Neural cell (in vitro differentiated cells): ENCODE results near the gene HOXC6. TPM values are rescaled to one million over a fixed set of nuclear protein-coding genes. Genes with fewer than 3 reads are reported as not detected.

Experiments
- H2AFZ ChIP-seq: fragments of 200-600, 300-800 bp; sonication (generic), shearing (Covaris generic); 2 replicates; pipeline ENCODE4 v1.6.0; 2014; ENCODE audit warnings: low read depth, mild to moderate bottlenecking, antibody characterized with exemption, low read length, moderate library complexity
- H3F3A ChIP-seq: fragments of 200-600 bp; shearing (Covaris generic); 2 replicates; pipeline ENCODE4 v1.6.1; 2016; ENCODE audit warnings: mild to moderate bottlenecking, moderate library complexity, mixed read lengths, antibody characterized with exemption, low read length; ENCODE audit not compliant: insufficient read depth, poor library complexity, severe bottlenecking
- H3K27ac ChIP-seq: fragments of 200-600, 300-800 bp; sonication (generic), shearing (Covaris generic); 2 replicates; pipeline ENCODE4 v1.5.1; 2014; ENCODE audit warnings: mild to moderate bottlenecking, low read length, moderate library complexity
- H3K27me3 ChIP-seq: fragments of 300-800, 200-600 bp; sonication (generic), shearing (Covaris generic); 2 replicates; pipeline ENCODE4 v1.6.0; 2014; ENCODE audit warnings: mild to moderate bottlenecking, low read depth, low read length, moderate library complexity; ENCODE audit not compliant: insufficient read depth
- H3K36me3 ChIP-seq: fragments of 300-800, 200-600 bp; sonication (generic), shearing (Covaris generic); 2 replicates; pipeline ENCODE4 v1.5.1; 2014; ENCODE audit warnings: mild to moderate bottlenecking, antibody characterized with exemption, low read length, moderate library complexity; ENCODE audit not compliant: insufficient read depth
- H3K4me2 ChIP-seq: fragments of 300-800, 200-600 bp; sonication (generic), shearing (Covaris generic); 2 replicates; pipeline ENCODE4 v1.6.0; 2014; ENCODE audit warnings: mild to moderate bottlenecking, low read length
- H3K4me3 ChIP-seq: fragments of 300-800, 200-600 bp; sonication (generic), shearing (Covaris generic); 2 replicates; pipeline ENCODE4 v1.5.1; 2014; ENCODE audit warnings: mild to moderate bottlenecking, low read length, moderate library complexity
- H3K79me2 ChIP-seq: fragments of 200-600 bp; shearing (Covaris generic); replicated peaks from 2 replicates; pipeline ENCODE4 v1.6.0; 2014; ENCODE audit warnings: mild to moderate bottlenecking, low read length, moderate library complexity; ENCODE audit not compliant: insufficient read depth
- H3K9ac ChIP-seq: fragments of 300-800, 200-600 bp; sonication (generic), shearing (Covaris generic); 2 replicates; pipeline ENCODE4 v1.6.1; 2016; ENCODE audit warnings: mild to moderate bottlenecking, low read length, mixed read lengths
- H3K9me2 ChIP-seq: fragments of 200-600 bp; shearing (Covaris generic); 2 replicates; pipeline ENCODE4 v1.6.1; 2016; ENCODE audit warnings: mild to moderate bottlenecking, low read length, mixed read lengths; ENCODE audit not compliant: insufficient read depth
- H3K9me3 ChIP-seq: fragments of 200-600, 300-800 bp; sonication (generic), shearing (Covaris generic); 2 replicates; pipeline ENCODE4 v1.6.1; 2016; ENCODE audit warnings: mild to moderate bottlenecking, mixed run types, low read length, moderate library complexity, mixed read lengths
- H4K20me1 ChIP-seq: fragments of 200-600 bp; shearing (Covaris generic); 2 replicates; pipeline ENCODE4 v1.6.1; 2016; ENCODE audit warnings: mild to moderate bottlenecking, mixed run types; ENCODE audit not compliant: insufficient read depth
- EP300 ChIP-seq: fragments of 450-650 bp; conservative IDR thresholded peaks from 2 replicates; pipeline ENCODE4 v1.6.1; 2014; ENCODE audit warnings: antibody characterized with exemption, mild to moderate bottlenecking, moderate library complexity; ENCODE audit not compliant: poor library complexity, severe bottlenecking
- EZH2 ChIP-seq: fragments of 200-600, 300-800 bp; shearing (Covaris generic), sonication (generic); IDR thresholded peaks from 2 replicates; pipeline ENCODE4 v1.6.1; 2014; ENCODE audit warnings: antibody characterized with exemption, low read length, borderline replicate concordance, mild to moderate bottlenecking; ENCODE audit not compliant: insufficient read depth, poor library complexity, severe bottlenecking
- MXI1 ChIP-seq: fragments of 450-650 bp; conservative IDR thresholded peaks from 2 replicates; pipeline ENCODE4 v1.6.1; 2014; ENCODE audit warnings: antibody characterized with exemption, mild to moderate bottlenecking; ENCODE audit not compliant: poor library complexity, severe bottlenecking
- POLR2AphosphoS5 ChIP-seq: IDR thresholded peaks from 2 replicates; pipeline ENCODE4 v1.6.1; 2012
- RAD21 ChIP-seq: fragments of 450-650 bp; conservative IDR thresholded peaks from 2 replicates; pipeline ENCODE4 v1.6.1; 2014; ENCODE audit warnings: antibody characterized with exemption, mild to moderate bottlenecking, moderate library complexity
- SMC3 ChIP-seq: fragments of 450-650 bp; conservative IDR thresholded peaks from 2 replicates; pipeline ENCODE4 v1.6.1; 2014; ENCODE audit warnings: antibody characterized with exemption, mild to moderate bottlenecking, moderate library complexity; ENCODE audit not compliant: poor library complexity
- TAF1 ChIP-seq: IDR thresholded peaks from 2 replicates; pipeline ENCODE4 v1.6.1; 2012; ENCODE audit warnings: low read depth
- polyA plus RNA-seq: library from polyadenylated mRNA; depleted of rRNA; stranded (reverse); fragments of >200 nt; gene quantifications from 2 replicates; pipeline ENCODE4 v1.2.3, GENCODE V29; 2014
- TF ChIP-seq, protein P1 (sequence below): fragments of 450-650 bp; IDR thresholded peaks from 2 replicates; pipeline ENCODE4 v1.5.1; 2014; ENCODE audit warnings: antibody characterized with exemption, mild to moderate bottlenecking, moderate library complexity; ENCODE audit not compliant: poor library complexity, severe bottlenecking
- TF ChIP-seq, protein P2 (sequence below): IDR thresholded peaks from 2 replicates; pipeline ENCODE4 v1.6.1; 2012; ENCODE audit warnings: borderline replicate concordance

HOXC6 gene
- polyA plus RNA-seq, 1 donor from 2014 or later = not detected

DNA sequence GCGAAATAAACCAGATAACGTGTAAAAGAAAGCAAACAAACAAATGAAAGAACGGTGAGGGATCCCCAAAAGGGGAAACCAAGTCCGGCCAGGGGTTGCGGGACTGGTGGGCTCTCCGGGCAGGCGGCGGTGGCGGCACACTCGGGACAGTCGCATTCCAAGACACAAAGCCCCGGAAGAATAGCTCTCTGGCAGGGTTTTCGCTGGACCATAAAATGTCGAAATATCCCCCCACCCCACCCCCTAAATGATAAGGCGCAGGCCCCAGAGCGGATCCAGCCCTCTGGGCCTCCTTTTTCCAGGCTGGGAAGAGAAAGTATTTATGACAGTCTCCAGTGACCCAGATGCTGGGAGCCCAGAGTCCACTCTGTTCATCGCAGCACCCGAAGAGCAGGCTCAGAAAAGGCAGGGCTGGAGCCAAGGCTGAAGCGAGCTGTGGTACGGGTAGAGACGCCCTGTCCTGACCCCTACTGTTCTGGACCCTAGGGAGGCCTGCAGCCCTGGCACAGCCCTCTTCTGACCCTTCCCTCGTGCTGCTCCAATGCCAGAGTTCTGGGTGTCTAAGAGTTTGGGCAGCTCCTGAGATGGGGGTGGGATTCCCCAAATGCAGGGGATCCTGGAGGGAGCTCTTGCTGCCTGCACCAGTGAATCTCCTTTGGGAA lies 21.6 kb upstream of the HOXC6 start:
- no peak overlapping the region for H3K27ac ChIP-seq
- H3K27me3 ChIP-seq = peaks cover 99% of the 10 kb centered on the region
- H3K9me3 ChIP-seq = no peaks in the 10 kb centered on the region
- TF ChIP-seq EZH2 = no peak
- TF ChIP-seq SMC3 = no peak
- no peak for TF ChIP-seq RAD21
- TF ChIP-seq, protein P1, sequence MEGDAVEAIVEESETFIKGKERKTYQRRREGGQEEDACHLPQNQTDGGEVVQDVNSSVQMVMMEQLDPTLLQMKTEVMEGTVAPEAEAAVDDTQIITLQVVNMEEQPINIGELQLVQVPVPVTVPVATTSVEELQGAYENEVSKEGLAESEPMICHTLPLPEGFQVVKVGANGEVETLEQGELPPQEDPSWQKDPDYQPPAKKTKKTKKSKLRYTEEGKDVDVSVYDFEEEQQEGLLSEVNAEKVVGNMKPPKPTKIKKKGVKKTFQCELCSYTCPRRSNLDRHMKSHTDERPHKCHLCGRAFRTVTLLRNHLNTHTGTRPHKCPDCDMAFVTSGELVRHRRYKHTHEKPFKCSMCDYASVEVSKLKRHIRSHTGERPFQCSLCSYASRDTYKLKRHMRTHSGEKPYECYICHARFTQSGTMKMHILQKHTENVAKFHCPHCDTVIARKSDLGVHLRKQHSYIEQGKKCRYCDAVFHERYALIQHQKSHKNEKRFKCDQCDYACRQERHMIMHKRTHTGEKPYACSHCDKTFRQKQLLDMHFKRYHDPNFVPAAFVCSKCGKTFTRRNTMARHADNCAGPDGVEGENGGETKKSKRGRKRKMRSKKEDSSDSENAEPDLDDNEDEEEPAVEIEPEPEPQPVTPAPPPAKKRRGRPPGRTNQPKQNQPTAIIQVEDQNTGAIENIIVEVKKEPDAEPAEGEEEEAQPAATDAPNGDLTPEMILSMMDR = no peak
- no peak for TF ChIP-seq TAF1
- TF ChIP-seq MXI1 = no peak
- TF ChIP-seq, protein P2, sequence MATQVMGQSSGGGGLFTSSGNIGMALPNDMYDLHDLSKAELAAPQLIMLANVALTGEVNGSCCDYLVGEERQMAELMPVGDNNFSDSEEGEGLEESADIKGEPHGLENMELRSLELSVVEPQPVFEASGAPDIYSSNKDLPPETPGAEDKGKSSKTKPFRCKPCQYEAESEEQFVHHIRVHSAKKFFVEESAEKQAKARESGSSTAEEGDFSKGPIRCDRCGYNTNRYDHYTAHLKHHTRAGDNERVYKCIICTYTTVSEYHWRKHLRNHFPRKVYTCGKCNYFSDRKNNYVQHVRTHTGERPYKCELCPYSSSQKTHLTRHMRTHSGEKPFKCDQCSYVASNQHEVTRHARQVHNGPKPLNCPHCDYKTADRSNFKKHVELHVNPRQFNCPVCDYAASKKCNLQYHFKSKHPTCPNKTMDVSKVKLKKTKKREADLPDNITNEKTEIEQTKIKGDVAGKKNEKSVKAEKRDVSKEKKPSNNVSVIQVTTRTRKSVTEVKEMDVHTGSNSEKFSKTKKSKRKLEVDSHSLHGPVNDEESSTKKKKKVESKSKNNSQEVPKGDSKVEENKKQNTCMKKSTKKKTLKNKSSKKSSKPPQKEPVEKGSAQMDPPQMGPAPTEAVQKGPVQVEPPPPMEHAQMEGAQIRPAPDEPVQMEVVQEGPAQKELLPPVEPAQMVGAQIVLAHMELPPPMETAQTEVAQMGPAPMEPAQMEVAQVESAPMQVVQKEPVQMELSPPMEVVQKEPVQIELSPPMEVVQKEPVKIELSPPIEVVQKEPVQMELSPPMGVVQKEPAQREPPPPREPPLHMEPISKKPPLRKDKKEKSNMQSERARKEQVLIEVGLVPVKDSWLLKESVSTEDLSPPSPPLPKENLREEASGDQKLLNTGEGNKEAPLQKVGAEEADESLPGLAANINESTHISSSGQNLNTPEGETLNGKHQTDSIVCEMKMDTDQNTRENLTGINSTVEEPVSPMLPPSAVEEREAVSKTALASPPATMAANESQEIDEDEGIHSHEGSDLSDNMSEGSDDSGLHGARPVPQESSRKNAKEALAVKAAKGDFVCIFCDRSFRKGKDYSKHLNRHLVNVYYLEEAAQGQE = no peak
- TF ChIP-seq POLR2AphosphoS5 = no peak
- TF ChIP-seq EP300 = no peak
- H3K79me2 ChIP-seq = no peaks in the 10 kb centered on the region
- H3K9ac ChIP-seq = no peak overlapping the region
- H3F3A ChIP-seq = no peaks in the 10 kb centered on the region
- H4K20me1 ChIP-seq = no peaks in the 10 kb centered on the region
- no peak overlapping the region for H3K4me3 ChIP-seq
- H3K36me3 ChIP-seq = no peaks in the 10 kb centered on the region
- H3K9me2 ChIP-seq = no peaks in the 10 kb centered on the region
- H3K4me2 ChIP-seq = no peak overlapping the region
- no peak overlapping the region for H2AFZ ChIP-seq

DNA sequence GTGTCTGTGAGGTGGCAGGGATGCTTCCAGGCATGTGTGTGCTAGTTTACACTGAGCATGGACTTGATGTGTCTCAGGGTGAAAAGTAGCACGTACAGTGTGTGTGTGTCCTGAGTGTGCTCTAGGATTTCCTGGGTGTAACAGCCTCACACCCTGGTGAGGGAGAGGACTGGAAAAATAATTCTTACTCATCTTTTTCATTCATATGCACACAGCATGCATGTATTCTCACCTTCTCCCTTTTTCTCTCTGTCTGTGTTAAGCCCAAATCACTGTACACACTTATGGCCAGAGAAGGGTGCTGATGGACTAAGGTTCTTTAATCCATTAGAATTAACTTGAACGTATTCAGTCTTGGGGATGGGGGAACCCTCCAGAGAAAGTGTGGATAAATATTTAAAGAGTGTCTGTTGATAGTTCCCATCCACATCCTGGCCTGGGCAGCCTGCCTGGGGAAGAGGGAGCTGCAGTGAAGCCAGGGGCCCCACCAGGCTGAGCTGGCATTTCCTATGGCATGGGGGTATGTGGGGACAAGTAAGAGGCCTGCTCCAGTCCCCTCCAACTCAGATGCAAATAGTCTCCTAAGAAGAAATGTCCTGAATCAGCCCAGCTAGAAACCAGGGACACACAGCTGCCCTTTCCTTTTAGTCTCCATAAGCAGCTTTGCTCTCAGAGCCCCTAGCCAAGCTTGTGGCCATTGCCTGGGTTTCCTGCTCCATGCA lies 20.5 kb upstream of the HOXC6 start:
- H3K9me3 ChIP-seq = no peaks in the 10 kb centered on the region
- H3K4me3 ChIP-seq = no peak overlapping the region
- TF ChIP-seq SMC3 = no peak
- TF ChIP-seq, protein P1 = no peak
- TF ChIP-seq TAF1 = no peak
- TF ChIP-seq MXI1 = no peak
- TF ChIP-seq EZH2 = no peak
- no peak for TF ChIP-seq RAD21
- TF ChIP-seq, protein P2 = no peak
- no peak for TF ChIP-seq EP300
- TF ChIP-seq POLR2AphosphoS5 = no peak
- H3K9ac ChIP-seq = no peak overlapping the region
- H3K79me2 ChIP-seq = no peaks in the 10 kb centered on the region
- no peak overlapping the region for H2AFZ ChIP-seq
- H3F3A ChIP-seq = no peaks in the 10 kb centered on the region
- no peak overlapping the region for H3K27ac ChIP-seq
- H4K20me1 ChIP-seq = no peaks in the 10 kb centered on the region
- H3K27me3 ChIP-seq = peaks cover 99% of the 10 kb centered on the region
- H3K36me3 ChIP-seq = no peaks in the 10 kb centered on the region
- no peaks in the 10 kb centered on the region for H3K9me2 ChIP-seq
- H3K4me2 ChIP-seq = no peak overlapping the region
